NCI-H460 (cell line): ENCODE results near the gene SLC24A3. TPM values are rescaled to one million over a fixed set of nuclear protein-coding genes. Genes with fewer than 3 reads are reported as not detected.

ENCODE experiments used
- DNase-seq: peaks from one replicate; pipeline ENCODE4 v3.0.0-alpha.2; 2016; ENCODE audit warnings: low read depth; ENCODE audit errors: extremely low read depth
- total RNA-seq: library from RNA; depleted of rRNA; stranded (reverse); fragments of >200 nt; shearing (Covaris generic); gene quantifications from 2 replicates; pipeline ENCODE4 v1.2.3, GENCODE V29; 2014

SLC24A3 gene
- total RNA-seq, 1 experiment from 2014 or later: 0.02 TPM

DNA sequence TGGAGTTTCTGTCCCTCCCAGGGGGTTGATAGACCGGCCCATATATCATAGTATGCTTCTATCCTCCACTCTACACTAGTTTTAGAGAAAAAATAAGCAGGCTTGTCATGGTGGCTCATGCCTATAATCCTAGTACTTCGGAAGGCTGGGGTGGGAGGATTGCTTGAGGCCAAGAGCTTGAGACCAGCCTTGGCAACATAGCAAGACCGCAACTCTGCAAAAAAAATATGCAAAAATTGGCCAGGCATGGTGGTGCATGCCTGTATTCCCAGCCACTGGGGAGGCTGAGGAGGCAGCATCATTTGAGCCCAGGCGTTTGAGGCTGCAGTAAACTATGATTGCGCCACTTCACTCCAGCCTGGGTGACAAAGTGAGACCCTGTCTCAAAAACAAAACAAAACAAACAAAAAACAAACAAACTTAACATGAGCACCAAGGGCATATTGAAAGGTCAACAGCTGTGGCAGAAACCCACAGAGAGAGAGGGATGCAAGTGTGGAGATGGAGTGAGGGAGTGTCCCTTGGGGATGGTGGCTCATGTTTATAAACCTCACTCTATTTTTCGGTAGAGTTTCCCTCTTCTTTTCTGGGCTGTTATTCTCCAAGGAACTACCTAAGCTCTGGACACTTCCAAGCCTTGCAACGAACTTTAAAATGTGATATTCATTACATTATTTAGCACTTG, 24.1 kb downstream of the SLC24A3 start:
- DNase-seq: no peak

DNA sequence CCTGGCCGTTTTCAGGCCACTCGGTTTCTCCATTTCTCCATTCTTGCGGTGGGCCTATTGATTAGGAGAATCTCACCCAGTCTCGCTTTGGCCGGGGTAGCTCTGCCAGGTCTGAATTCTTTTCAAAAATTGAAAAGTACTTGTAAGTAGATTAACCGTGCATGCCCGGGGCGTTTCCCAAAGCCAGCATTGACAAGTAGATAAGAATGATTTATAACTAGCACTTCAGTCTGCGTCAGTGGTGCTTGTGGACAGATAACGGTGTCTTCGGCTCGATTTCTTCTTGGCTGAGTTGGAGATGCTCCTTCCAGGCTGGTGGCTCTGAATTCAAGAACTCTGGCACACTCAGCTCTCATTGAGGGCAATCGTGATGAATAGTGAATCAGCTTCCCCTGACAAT, 29.0 kb downstream of the SLC24A3 start:
- no peak for DNase-seq

DNA sequence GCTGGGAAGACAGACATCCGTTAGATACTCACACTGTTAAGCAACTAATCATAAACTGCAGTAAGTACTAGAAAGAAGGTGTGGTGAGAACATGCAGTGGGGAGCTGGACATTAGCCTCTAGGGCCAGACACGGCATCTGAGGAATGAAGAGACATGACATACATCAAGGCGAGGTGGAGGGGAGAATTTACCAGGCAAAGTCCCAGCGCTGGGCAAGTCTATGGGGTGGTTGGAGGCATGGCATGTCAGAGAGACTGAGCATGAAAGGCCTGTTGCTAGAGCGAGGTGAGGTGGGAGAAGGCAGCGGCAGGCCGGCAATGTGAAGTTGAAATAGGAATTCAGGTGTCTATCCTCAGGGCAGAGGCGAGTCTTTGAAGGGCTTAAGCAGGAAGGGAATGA, 31.8 kb downstream of the SLC24A3 start:
- no peak for DNase-seq

DNA sequence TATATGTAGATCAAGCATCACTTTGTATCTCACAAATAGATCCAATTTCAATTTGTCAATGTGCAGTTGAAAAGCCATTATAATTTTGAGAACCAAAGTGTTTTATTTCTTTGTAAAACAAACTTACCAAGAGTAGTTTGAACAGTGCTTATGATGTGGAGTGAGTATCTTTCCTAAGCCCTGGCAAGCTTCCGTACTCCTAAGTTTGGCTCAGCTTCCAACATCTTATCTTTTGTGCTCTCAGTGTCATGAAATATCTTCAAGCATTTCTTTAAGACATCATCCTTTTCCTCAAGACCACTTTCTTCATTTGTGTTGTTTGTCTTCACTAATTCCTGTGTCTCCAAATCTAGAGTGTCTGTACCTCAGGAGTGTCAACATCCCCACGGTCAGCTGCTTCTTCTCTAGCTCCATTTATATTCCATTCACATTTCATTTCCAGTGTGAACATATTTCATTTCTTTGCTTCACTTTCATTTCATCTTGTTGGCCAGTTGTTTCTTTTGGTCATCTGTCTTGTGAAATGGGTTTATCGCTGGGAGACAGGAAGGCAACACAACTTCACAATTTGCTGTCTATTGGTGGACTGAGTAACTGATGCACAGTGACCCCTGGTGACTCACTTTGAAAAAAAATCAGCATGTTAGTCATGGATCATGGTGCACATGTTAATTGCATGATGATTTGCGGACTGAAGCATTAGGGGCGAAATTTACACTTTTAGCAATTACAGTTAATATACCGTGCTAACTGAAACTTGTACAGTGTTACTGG, 36.9 kb downstream of the SLC24A3 start:
- no peak for DNase-seq

DNA sequence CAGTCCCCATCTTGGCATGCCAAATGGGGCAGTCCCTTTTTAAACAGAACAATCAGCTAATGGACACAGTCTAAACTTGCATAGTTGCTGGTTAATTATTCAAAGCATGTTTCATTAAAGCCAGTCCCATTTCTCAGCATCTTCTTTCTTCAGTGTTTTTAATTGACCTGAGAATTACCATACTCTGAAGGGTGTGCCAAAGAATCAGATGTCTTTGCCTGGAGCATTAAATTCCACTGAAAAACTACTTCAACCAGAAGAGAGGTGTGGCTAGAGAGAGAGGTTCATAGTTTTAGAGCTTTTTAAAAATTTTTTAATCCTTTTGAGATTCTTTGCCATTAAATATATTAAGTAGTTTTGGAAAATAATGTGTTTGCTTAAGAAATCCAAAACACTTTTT, 37.9 kb downstream of the SLC24A3 start:
- DNase-seq: no peak

DNA sequence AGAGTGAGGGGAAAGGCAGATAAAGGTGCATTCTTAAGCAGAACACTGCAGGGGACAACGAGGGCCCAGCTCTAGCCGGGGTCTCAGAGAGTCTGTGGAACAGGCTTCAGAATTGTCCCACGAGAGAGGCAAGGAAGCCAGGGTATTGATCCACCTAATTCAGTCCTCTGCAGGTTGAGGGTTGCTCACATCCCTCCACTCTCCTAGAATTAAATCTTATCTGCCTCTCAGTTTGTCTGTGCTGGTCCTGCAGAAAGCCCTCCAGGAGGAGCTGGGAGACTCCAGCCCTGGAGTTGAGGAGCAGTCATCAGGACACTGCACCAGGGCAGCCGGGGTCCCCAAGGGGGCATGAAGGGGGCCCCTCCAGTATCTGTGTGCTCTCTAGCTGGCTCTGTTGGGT, 39.1 kb downstream of the SLC24A3 start:
- no peak for DNase-seq

DNA sequence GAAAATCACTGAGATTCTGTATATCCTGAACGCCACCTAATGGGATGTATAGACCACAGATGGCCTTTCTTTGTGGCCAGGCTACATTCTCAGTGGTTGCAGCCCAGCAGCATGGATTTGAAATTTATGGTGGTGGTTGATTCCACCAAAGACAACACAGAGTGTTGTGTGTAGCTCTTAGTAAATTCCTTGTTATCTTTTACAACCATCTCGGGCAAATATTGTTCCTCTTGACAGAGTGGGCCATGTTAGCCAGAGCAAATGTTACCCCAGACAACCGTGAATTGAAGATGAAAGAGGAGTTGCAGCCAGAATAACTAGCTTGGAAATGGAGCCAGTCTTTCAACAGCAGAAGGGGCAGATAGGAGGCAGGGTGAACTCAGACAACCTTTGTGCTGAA, 39.5 kb downstream of the SLC24A3 start:
- DNase-seq: no peak

DNA sequence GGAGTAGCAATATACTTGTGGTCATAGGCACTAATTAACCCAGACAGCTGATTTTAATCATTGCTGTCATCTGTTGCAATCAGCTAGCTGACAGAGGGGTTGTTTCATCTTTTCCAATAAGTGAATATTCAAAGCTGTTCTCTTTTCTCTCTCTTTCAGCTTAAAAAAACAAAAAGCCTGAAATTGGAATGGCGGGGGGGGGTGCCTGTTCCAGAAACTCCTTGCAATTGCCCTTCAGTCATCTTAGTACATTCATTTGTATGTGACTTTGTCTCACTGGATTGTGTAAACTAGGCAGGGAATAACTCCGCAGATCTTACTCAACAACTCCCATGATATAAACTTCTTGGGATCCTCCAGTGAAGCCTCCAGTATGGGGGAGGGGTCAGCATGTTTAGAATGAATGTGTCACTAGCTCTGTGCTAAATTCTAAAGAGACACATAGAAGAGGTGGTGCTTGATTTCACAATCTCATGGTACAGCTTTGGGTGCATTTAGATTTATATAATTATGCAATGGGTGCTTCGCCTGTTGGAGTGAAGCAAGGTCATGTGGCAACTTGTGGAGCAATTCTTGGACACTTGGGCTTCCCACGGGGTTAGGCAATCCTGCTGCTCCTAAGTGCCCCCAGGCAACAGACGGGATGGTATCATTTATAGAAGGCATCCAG, 40.1 kb downstream of the SLC24A3 start:
- no peak for DNase-seq

DNA sequence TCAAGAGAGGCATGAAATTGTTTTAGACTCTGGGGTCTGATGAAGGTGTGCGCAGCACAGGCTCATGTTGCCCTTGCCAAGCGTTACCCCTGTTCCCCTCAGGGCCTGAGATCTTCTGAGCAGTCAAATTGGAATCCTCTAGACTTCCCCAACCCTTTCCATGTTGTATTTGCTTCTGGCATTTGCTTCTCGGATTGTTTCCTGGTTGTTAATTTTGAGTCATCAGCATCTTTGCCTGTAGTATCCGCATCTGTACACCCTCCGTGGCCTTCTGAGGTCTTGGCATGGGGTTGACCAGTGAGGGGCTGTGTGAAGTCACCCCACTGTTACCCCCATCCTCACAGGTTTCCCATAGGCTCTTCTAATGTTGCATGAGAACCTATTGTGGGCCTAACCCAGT, 40.9 kb downstream of the SLC24A3 start:
- no peak for DNase-seq

DNA sequence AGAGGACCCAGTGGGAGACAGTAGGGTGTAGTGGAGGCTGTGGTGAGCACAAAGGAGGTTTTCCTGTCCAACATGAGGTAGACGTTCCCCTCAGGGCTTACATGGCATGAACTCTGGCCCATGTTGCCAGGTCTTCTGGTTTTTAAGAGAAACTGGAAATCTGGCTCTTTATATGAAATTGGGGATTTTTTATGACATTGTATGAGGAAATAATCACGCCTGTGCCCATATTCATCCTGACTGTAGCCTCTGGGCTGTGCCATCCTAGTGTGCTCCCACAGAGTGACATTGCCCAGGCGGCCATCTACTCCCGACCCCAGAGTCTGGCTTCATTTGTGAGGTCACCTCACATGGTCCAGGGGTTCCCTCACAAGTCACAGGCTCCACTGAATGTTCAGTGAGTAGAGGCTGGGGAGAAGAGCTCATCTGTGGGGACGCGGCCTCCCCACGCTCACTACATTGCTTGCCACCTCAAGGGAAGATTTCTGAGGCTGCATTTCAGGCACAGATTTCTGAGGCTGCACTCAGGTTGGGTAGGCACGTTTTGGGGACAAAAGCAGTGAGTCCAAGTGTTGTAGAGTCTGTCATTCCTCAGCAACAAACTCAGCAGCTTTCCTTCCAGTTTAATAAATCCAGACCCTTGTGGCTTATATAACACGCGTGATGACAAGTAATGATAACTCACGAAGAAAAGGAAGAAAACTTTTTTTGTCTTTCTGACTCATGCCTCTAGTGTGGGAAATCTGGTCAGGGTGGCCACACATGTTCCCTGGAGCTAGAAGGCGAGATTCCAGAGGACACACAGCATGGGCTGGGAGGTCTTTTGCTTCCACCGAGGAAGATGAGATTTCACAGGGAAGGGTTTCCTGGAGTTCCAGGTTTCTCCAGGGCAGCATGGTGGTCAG, 41.7 kb downstream of the SLC24A3 start:
- DNase-seq: no peak

DNA sequence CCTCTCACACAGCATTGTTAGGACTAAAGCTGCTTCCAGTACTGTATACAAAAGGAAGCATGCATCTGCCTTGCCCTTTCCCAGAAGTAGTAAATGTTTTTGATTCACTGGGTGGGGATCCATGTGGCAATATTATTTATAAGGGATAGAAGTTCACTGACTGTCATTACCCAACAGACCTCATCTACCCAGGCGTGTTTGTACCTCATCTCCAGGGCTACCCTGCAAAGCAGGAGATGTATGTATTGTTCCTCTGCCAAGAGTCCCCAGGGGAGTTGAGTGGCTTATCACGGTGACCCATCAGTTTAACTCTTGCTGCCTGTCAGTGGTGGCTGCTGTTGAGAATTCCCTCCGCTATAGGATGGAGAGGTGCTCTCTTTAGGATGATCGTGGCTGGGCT, 42.5 kb downstream of the SLC24A3 start:
- DNase-seq: no peak

DNA sequence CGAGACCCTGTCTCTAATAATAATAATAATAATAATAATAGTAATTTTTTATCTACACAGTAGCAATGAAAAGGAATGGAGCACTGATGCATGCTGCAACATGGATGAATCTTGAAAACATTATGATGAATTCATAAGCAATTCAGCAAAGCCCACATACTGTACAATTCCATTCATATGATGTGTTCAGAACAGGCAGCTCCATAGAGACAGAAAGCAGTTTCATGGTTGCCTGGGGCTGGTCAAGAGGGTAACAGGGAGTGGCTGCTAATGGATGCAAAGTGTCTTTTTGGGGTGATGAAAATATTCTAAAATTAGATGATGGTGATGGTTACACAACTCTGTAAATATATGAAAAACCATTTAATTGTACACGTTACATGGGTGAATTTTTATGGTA, 43.6 kb downstream of the SLC24A3 start:
- DNase-seq: no peak

DNA sequence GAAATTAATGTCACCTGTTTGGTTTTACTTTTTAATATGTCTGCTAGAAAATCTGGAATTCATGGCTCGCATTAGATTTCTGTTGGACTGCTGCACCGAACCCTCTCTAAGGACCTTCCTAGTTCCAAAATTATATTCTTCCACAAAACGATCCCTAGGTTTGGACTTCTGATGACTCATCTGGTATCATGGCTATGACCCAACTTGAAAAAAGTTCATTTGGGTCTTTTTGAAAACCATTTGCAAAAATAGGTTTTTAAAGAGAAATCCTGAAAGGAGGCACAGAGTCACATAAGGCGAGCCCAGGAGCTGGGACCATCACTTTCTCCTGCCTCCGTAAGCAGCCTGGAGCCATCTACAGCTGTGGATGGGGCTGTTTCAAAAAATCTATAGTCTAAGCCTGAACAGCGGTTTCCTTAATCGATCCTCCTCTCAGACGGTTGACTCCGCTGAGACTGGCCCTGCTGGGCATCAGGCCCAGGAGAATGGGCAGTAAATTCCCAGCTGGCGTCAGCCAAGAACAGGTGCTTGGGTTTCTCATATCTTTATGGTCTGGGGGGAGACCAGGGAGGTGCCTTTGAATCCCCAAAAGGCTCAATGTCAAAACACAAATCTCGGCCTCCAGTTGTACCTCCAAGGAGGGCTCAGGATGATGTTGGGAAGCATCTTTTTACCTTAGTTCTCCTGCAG, 44.6 kb downstream of the SLC24A3 start:
- DNase-seq: no peak

DNA sequence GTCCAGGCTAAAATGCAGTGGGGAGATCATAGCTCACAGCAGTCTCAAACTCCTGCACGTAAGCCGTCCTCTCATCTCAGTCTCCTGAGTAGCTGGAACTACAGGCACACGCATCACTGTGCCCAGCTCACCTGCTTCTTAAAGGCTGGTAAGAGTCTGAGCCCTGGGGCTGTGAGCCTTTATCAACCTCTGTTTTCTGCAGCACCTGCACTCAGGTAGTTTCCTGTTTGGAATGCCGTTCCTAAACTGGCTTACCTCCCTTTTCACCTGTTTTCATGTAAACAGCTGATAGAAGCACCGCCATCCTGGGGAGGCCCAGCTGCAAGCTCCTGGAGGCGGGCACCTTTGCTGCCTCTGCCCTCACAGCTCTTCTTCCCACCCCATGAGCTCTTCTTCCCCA, 45.4 kb downstream of the SLC24A3 start:
- DNase-seq: no peak

DNA sequence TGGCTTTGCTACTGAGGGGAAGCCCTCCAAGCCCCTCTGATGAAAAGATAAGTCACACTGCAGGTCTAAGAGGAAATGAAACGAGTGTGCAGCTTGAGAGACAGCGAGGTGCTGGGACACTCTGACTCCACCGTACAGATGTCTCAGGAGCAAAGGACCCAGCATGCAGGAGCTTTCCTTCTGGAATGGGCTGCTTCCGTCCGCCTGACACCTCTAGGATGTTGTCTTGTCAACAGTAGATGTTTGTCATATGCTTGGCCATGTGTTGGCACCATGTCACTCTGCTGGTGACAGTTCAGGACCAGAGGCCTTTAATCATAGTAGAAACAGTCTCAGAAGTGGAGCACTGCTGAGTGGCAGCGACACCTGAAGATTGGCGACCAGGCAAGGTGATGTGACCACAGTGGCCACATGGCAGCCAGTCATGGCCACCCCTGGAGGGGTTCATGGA, 46.7 kb downstream of the SLC24A3 start:
- DNase-seq: no peak

DNA sequence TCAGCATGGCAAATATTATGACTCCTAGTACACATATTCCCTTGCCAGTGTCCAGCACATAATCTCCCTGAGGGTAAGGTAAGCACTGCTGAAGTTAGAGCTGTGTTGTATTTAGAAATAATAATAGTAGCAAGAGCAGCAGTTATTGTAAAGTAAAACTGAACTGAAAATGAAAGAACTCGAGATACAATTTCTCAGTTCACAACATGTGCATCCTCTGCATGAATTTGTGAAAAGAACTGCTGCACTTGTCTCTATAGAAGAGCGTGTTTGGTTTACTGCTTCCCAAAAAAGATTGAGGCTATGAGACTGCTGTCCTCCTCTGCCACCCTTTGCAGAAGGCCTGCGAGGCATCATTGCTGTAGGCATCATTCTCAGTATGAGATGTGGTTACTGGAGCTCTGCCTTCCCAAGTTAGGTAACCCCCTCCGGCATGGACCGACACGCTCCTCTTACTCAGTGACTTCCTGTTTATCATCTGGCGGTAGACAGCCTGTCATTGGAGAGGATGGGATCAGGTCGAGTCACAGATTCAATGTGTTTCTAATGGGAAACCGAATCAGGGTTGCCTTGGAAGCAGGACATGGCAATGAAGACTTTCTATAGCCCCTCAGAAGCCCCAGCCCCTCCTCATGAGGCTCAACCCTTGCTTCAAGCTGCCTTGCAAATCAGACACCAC, 48.1 kb downstream of the SLC24A3 start:
- DNase-seq: no peak

DNA sequence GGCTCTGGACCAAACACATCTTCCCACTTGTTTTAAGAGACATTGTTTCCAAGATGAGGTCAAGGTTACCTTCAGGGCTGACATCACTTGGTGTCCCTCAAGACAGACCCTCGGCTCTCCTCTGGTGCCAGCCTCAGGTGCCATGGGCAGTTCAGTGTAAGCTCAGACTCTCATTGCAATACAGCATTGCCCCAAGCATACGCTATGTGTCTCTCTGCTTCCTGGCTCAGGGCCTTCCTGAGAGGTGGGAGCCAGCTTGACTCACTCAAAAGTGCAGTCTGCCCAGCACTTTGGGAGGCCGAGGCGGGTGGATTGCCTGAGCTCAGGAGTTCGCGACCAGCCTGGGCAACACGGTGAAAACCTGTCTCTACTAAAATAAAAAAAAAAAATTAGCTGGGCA, 51.7 kb downstream of the SLC24A3 start:
- no peak for DNase-seq

DNA sequence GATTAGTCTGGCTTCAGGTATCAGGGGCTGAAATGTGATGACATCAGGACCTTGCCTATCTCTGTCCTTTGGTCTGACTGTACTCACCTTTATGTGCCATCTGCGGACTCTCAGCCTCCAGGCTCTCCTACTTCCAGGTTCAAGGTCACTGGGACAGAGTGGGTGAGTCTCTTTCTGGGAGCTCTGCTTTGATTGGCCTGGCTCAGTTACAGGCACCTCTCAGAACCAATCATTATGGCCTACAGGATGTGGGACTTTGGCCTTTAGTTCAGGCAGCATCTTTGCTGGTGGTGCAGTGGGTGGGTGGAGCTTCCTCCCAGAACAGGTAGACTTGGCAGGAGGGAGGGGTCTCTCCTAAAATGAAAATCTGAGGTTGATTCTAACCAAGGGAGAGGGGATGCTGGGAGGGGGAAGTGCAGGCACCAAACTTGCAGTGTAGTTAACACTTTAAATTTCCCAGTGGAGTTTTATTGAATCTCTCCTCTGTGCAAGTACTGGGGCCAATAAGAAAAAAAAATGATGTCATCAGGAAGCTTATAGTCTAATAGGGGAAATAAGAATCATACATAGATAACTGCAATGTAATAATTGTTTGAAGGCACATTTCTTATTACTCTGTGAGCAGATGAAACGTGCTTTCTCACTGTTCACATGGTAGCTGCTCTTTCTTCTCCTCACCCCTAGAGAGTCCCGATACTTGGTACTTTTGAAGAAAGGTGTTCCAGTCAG, 53.4 kb downstream of the SLC24A3 start:
- no peak for DNase-seq

DNA sequence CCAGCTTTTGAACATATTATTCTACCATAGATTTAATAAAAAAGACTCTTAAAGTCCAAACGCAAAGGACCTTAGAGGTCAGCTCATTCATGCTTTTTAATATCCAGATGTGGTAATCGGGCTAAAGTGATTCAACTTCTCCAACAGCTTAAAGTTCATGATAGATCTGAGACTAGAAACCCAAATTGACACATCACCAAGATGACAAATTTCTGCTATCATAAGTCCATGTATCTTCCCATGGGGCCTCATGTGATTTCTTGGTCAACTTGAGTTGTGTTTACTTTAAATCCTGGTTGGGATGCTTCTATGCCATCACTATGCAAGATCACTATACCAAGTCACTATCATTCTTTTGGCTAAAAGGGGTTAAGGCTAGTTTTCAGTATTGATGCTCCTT, 56.0 kb downstream of the SLC24A3 start:
- no peak for DNase-seq
